Endothelial cell of umbilical vein (primary cell): ENCODE results near the gene ZNF775.

ENCODE experiments used
- EZH2 ChIP-seq: IDR thresholded peaks from 2 replicates; pipeline ENCODE4 v1.6.1; 2012; ENCODE audit warnings: borderline replicate concordance, low read depth, mild to moderate bottlenecking, moderate library complexity, low read length, inconsistent platforms; ENCODE audit not compliant: severe bottlenecking
- JUN ChIP-seq: IDR thresholded peaks from 2 replicates; pipeline ENCODE4 v1.6.1; 2011; ENCODE audit warnings: borderline replicate concordance, low read depth; ENCODE audit not compliant: insufficient read length, insufficient read depth
- MYC ChIP-seq: IDR thresholded peaks from one replicate; pipeline ENCODE4 v1.6.1; 2011; ENCODE audit warnings: mild to moderate bottlenecking, low read depth, low read length
- POLR2A ChIP-seq: IDR thresholded peaks from 2 replicates; pipeline ENCODE4 v1.6.1; 2012; ENCODE audit warnings: low read depth, mild to moderate bottlenecking, control low read depth, low read length
- TF ChIP-seq, protein P1 (sequence below), 2 donors: IDR thresholded peaks; 1 replicate in 1 of 2; 2 replicates in 1 of 2; pipeline ENCODE4 v1.5.1; 2011; ENCODE audit warnings: low read length in 2 of 2, mild to moderate bottlenecking in 2 of 2, moderate library complexity in 2 of 2, control low read depth in 1 of 2, inconsistent platforms in 1 of 2, low read depth in 1 of 2; ENCODE audit not compliant: insufficient read depth in 1 of 2; ENCODE audit errors: extremely low read depth in 1 of 2

DNA sequence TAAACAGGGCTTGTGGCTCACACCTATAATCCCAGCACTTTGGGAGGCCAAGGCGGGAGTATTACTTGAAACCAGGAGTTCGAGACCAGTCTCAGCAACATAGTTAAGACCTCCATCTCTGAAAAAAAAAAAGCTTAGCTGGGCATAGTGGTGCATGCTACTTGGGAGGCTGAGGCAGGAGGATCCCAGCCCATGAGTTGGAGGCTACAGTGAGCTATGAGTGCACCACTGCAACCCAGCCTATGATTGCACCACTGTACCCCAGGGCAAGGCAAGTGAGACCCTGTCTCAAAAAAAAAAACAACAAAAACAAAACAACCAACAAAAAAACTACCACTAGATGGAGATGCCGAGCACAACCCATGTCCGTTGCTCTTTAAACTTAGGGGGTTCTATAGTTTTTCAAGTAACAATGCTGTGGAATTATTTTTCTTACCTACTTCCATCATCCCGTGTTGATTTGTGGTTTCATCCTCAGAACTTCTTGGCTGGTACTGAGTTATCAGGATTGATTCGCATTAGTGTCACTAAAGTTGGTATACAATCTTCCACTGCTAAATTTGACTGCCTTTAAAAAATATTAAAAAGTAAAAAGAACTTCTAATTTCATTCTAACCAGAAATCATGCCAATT, 22.7 kb upstream of the ZNF775 start:
- TF ChIP-seq MYC (no peak), POLR2A (no peak), EZH2 (no peak), JUN (no peak)
- TF ChIP-seq, protein P1, sequence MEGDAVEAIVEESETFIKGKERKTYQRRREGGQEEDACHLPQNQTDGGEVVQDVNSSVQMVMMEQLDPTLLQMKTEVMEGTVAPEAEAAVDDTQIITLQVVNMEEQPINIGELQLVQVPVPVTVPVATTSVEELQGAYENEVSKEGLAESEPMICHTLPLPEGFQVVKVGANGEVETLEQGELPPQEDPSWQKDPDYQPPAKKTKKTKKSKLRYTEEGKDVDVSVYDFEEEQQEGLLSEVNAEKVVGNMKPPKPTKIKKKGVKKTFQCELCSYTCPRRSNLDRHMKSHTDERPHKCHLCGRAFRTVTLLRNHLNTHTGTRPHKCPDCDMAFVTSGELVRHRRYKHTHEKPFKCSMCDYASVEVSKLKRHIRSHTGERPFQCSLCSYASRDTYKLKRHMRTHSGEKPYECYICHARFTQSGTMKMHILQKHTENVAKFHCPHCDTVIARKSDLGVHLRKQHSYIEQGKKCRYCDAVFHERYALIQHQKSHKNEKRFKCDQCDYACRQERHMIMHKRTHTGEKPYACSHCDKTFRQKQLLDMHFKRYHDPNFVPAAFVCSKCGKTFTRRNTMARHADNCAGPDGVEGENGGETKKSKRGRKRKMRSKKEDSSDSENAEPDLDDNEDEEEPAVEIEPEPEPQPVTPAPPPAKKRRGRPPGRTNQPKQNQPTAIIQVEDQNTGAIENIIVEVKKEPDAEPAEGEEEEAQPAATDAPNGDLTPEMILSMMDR (IDR thresholded peaks at IDR 0.05; ENCODE audit: extremely low read depth in 1 of 2, insufficient read depth in 1 of 2, low read depth in 1 of 2, low read length in 2 of 2): peak; percentile 57 to 62
